Heart right ventricle (tissue), 16 donors: ENCODE measurements around the gene EWSR1. TPM values are rescaled to one million over a fixed set of nuclear protein-coding genes. Genes with fewer than 3 reads are reported as not detected.
A peak's percentile ranks its signal among the peaks of the same experiment; 100 is the strongest.
"Not testable (repeated sequence)": the region's sequence is repeated elsewhere in the genome, so short reads cannot be mapped to it uniquely, and the experiment has no call there.

ENCODE experiments used
- ATAC-seq, 8 donors: fragments of 200-7000 bp; cut with Tn5 transposase; one replicate each; pipeline ENCODE4 v1.9.1; 2020; ENCODE audit warnings: mild to moderate bottlenecking in 8 of 8, moderate library complexity in 8 of 8, moderate number of reproducible peaks in 1 of 8
- DNase-seq, 2 donors: peaks; one replicate each; pipeline ENCODE4 v3.0.0-alpha.2; 2020
- H3K27ac ChIP-seq, 10 donors: fragments of 200-600 bp; sonication (generic) in 2 of 10; one replicate each; pipeline versions ENCODE4 v1.5.0 to v1.8.0; 2020 to 2022; ENCODE audit warnings: mild to moderate bottlenecking in 3 of 10
- H3K27me3 ChIP-seq, 7 donors: fragments of 200-600 bp; one replicate each; pipeline ENCODE4 v1.8.0; 2021 to 2022; ENCODE audit warnings: mild to moderate bottlenecking in 2 of 7
- H3K36me3 ChIP-seq, 9 donors: fragments of 200-600 bp; sonication (generic) in 1 of 9; one replicate each; pipeline versions ENCODE4 v1.5.0 to v1.8.0; 2020 to 2022; ENCODE audit warnings: mild to moderate bottlenecking in 2 of 9
- H3K4me1 ChIP-seq, 9 donors: fragments of 200-600 bp; sonication (generic) in 1 of 9; one replicate each; pipeline versions ENCODE4 v1.5.0 to v1.8.0; 2020 to 2022; ENCODE audit warnings: mild to moderate bottlenecking in 4 of 9
- H3K4me3 ChIP-seq, 10 donors: fragments of 200-600 bp; sonication (generic) in 2 of 10; one replicate each; pipeline versions ENCODE4 v1.5.0 to v1.8.0; 2020 to 2022; ENCODE audit warnings: mild to moderate bottlenecking in 7 of 10, moderate library complexity in 2 of 10
- H3K9me3 ChIP-seq, 11 donors: fragments of 200-600 bp in 10 of 11; sonication (generic) in 2 of 11; one replicate each; pipeline versions ENCODE4 v1.5.0 to v1.8.0; 2013 to 2022; ENCODE audit warnings: mild to moderate bottlenecking in 2 of 11, control low read depth in 1 of 11, moderate library complexity in 1 of 11
- WGBS, 2 donors: extraction: QIAGEN DNeasy Blood & Tissue Kit; methylation state at CpG; one replicate each; pipeline ENCODE4 v1.1.7; 2013; ENCODE audit warnings: inconsistent platforms in 1 of 2; 5-methylcytosine and 5-hydroxymethylcytosine counted together
- intact Hi-C, 10 donors: fragments of 100-400 bp; cut with DNase I; formaldehyde crosslinking; loops; one replicate each; pipeline versions ENCODE4 v1.11.1 to v1.14.2; 2022
- polyA plus RNA-seq, 2 donors: library from polyadenylated mRNA; stranded (reverse); fragments of 200-250 nt; gene quantifications; one replicate each; pipeline ENCODE4 v1.2.3, GENCODE V29; 2013
- total RNA-seq, 10 donors: library from RNA; stranded (reverse); fragmentation: NEBNext Ultra II Directional in 3 of 10; extraction: Animal tissue kit (Norgen Biotek cat#: 25700) in 3 of 10; gene quantifications; one replicate each; pipeline versions ENCODE4 v1.2.1 to v1.2.4, GENCODE V29; 2021 to 2023
- TF ChIP-seq, protein P1 (sequence below), 9 donors: fragments of 200-600 bp; sonication (generic) in 2 of 9; IDR thresholded peaks; one replicate each; pipeline versions ENCODE4 v1.5.0 to v1.8.0; 2021 to 2022; ENCODE audit warnings: antibody characterized with exemption in 9 of 9, mild to moderate bottlenecking in 5 of 9, moderate library complexity in 1 of 9
- donor health status: Arrhythmogenic right ventricular cardiomyopathy.
- donor health status: ischemic (EF 13 %, LVEDD 7.1; RV severe dilation, severe dysfunction).
- donor health status: healthy with polysubstance abuse.
- donor health status: DM: no; HTN: yes; CAD: no.
- donor health status: DM: no; HTN: no; CAD: no.
- donor health status: ischemic (EF 25% LVEDD 6.9; RV normal size, moderate dysfunction).
- donor health status: ischemic (EF 25% LVEDD 5.7; RV mildly dilated, moderate dysfunction).
- donor health status: healthy.
- donor health status: DM: yes; HTN: yes; CAD: no.
- donor health status: Ischemic cardiomyopathy.
- donor health status: ischemic (EF 35%, LVEDD 5.7; RV mildly dilated, moderate dysfunction).
- donor health status: nonischemic (EF 11% LVEDD 7.7; RV severe dilation, severe dysfunction).
- donor health status: DM: yes; HTN: yes; CAD: no.
- donor health status: PGD.
- donor health status: ischemic (EF 29% LVEDD 5.4; RV normal size, mild dysfunction).
- donor health status: nonischemic (EF 23%, LVEDD 6.1; RV moderate dilation, normal function).

EWSR1 gene
- total and polyA plus RNA-seq, 12 donors = 105 to 153 (median 137) TPM

DNA sequence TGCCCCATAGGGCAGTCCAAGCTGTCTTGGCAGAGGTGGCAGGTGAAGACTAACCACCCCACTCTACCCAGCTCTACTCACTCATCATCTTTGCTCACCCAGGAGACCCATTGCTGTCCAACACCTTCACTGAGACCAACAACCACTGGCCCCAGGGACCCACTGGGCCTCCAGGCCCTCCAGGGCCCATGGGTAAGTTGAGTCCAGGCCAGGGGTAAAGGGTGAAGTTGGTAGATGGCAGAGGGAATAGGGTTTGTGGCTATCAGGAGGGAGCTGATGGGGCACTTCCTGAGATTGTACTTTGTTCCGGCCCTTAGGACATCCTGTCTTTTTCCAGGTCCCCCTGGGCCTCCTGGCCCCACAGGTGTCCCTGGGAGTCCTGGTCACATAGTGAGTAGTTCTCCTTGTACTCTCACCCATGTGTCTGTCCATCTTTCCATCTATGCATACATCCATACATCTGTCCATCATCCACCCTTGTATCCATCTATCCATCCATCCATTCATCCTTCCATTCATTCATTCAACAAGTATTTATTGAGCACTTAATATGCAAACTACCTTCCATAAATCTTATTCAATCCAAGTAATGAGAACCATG is 34.7 kb upstream of the EWSR1 start:
- peaks cover 0 to 13% (median 0%) of the 10 kb centered on the region in 9 donors for H3K4me1 ChIP-seq
- DNase-seq (no peak), ATAC-seq (no peak)
- no peak overlapping the region for H3K27ac ChIP-seq
- peaks cover 0 to 11% (median 0%) of the 10 kb centered on the region in 11 donors for H3K9me3 ChIP-seq
- H3K27me3 ChIP-seq = no peaks in the 10 kb centered on the region
- no peaks in the 10 kb centered on the region for H3K36me3 ChIP-seq
- TF ChIP-seq, protein P1, sequence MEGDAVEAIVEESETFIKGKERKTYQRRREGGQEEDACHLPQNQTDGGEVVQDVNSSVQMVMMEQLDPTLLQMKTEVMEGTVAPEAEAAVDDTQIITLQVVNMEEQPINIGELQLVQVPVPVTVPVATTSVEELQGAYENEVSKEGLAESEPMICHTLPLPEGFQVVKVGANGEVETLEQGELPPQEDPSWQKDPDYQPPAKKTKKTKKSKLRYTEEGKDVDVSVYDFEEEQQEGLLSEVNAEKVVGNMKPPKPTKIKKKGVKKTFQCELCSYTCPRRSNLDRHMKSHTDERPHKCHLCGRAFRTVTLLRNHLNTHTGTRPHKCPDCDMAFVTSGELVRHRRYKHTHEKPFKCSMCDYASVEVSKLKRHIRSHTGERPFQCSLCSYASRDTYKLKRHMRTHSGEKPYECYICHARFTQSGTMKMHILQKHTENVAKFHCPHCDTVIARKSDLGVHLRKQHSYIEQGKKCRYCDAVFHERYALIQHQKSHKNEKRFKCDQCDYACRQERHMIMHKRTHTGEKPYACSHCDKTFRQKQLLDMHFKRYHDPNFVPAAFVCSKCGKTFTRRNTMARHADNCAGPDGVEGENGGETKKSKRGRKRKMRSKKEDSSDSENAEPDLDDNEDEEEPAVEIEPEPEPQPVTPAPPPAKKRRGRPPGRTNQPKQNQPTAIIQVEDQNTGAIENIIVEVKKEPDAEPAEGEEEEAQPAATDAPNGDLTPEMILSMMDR (IDR thresholded peaks at IDR 0.05) = no peak
- WGBS, 2 donors = 63 to 93% methylated on average over 1 of the region's 1 CpG
- H3K4me3 ChIP-seq = no peak overlapping the region
- intact Hi-C loops = no loop called here

DNA sequence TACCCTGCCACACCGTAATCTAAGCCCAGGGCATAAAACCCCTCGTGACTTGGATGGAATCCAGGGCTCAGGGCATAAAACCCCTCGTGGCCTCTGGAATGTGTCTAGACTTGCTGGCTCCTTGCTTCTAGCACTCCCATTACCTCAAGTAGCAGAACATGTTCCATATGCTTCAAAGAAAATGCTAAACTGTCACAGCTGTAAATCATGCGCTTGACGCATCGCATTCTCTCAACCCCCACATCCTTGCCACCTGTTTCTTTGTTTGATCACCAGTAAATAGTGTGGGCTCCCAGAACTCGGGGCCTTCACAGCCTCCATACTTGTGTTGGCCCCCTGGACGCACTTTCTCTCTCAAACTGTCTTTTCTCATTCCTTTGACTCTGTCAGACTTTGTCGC is 27.6 kb upstream of the EWSR1 start:
- not testable (repeated sequence) for H3K27ac ChIP-seq, H3K4me3 ChIP-seq, H3K27me3 ChIP-seq, H3K36me3 ChIP-seq, H3K4me1 ChIP-seq, DNase-seq, ATAC-seq
- intact Hi-C loops = loop anchor here in 8 of 10 donors (5.0 to 10.0 kb wide), 7 partner anchors 33 to 636 kb away; partner anchors contain the start of gene EMID1 (in 1 of the 8)
- H3K9me3 ChIP-seq = peaks cover 0 to 29% (median 13%) of the 10 kb centered on the region in 11 donors
- WGBS, 2 donors = 81 to 83% methylated on average over 9 of the region's 9 CpGs

DNA sequence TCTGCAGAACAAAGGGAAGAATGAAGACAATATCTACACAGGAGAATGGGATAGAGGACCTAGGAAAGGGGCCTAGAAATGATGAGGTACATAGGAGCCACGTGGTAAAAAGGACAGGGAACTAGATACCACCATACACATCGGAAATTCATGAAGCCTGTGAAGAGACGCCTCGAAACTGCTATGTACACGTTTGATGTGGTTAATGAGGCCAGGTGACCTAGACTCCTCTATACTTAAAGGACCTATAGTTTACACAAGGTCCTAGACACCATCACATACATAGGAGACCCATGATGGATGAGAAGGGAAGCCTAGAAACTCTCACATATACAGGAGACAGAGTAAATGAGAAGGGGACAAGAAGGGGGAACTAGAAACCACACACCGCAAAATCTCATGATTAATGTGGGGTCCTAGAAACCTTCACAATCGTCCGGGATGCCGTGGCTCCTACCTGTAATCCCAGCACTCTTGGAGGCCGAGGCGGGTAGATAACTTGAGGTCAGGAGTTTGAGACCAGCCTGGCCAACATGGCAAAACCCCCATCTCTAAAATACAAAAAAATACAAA is 24.1 kb upstream of the EWSR1 start:
- no peak for ATAC-seq

DNA sequence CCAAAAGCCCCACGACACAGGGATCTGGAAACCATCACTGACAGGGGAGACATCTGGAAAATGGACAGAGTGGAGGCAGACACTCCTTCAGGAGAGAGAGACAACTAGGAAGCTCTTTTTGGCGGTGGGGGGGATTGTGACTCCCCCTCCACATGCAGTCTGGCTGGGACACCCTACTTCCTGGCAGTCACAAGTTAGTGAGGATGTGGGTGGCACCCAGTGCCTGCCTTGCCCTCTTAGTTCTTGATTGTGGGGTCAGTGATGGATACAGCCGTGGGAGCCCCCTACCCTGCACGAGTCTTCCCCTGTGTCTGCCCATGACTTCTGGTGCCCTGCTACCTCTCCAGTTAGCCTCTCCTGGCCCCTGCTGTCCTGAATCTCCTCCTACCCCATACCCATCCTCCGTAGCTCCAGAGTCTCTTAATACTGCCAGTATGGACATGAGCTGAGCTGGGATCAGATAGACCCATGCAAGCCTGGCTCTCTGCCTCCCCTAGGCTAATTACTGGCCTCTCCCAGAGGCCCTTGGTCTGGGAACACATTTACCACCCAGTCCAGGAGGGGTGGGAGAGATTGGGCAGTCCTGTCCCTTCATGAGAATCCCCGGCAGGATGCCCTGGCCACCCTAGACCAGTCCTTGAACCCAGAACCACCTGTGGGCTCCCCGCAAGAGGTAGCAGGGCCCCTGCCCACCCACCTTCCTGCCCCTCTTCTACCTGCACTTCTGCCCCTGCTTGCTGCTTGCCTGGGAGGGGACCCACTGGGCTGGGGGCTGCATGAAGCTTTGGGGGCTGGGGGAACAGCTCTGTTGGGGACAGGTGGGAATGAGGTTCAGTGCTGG is 23.1 kb upstream of the EWSR1 start:
- H3K27ac ChIP-seq = no peak overlapping the region
- no peaks in the 10 kb centered on the region for H3K27me3 ChIP-seq
- TF ChIP-seq, protein P1 (IDR thresholded peaks at IDR 0.05) = no peak
- H3K9me3 ChIP-seq = peaks cover 0 to 19% (median 6%) of the 10 kb centered on the region in 11 donors
- peaks cover 0 to 7% (median 0%) of the 10 kb centered on the region in 9 donors for H3K4me1 ChIP-seq
- no peak overlapping the region for H3K4me3 ChIP-seq
- H3K36me3 ChIP-seq = no peaks in the 10 kb centered on the region
- no peak for DNase-seq
- intact Hi-C loops = loop anchor here in 8 of 10 donors (1.0 to 10.0 kb wide), 10 partner anchors 38 to 640 kb away; partner anchors contain the start of gene EMID1 (in 2 of the 8)
- WGBS, 2 donors = 72% methylated on average over 7 of the region's 7 CpGs
- ATAC-seq = peak in 4 of 8 donors; percentile 8 to 32 (median 22)

More for the DNA sequence above, 24.1 kb upstream of the EWSR1 start:
- H3K36me3 ChIP-seq = no peaks in the 10 kb centered on the region
- TF ChIP-seq, protein P1 (IDR thresholded peaks at IDR 0.05) = no peak
- 88 to 90% methylated on average over 11 of the region's 11 CpGs for WGBS, 2 donors
- H3K27me3 ChIP-seq = no peaks in the 10 kb centered on the region
- intact Hi-C loops = loop anchor here in 8 of 10 donors (2.0 to 10.0 kb wide), 8 partner anchors 37 to 639 kb away; partner anchors contain the start of gene EMID1 (in 1 of the 8)
- H3K4me3 ChIP-seq = no peak overlapping the region
- H3K9me3 ChIP-seq = peaks cover 0 to 29% (median 11%) of the 10 kb centered on the region in 11 donors
- H3K27ac ChIP-seq = no peak overlapping the region
- H3K4me1 ChIP-seq = peaks cover 0 to 7% (median 0%) of the 10 kb centered on the region in 9 donors
- DNase-seq = no peak
